H1 (cell line): ENCODE measurements around the gene RNF214. TPM values are rescaled to one million over a fixed set of nuclear protein-coding genes. Genes with fewer than 3 reads are reported as not detected.

ENCODE experiments used
- CTCF ChIA-PET: fragments of 300-600 bp; sonication (Branson Sonifier 250); formaldehyde crosslinking; loops from one replicate; lab custom pipeline; 2021; ENCODE audit not compliant: partially characterized antibody; lab: Charles Lee
- POLR2A ChIA-PET: fragments of 300-600 bp; sonication (Branson Sonifier 250); formaldehyde crosslinking; loops from one replicate; lab custom pipeline; 2021; ENCODE audit warnings: inconsistent platforms; ENCODE audit not compliant: partially characterized antibody; lab: Charles Lee
- DNase-seq, 2 experiments: peaks; one replicate each; pipeline versions ENCODE4 v3.0.0 to v3.0.0-alpha.2; 2010 to 2022; ENCODE audit warnings: low spot score in 2 of 2, low read depth in 1 of 2, mixed read lengths in 1 of 2
- FAIRE-seq: peaks from 2 replicates; lab custom pipeline; 2011; peaks lifted over from hg19 to GRCh38; lab: Jason Lieb, UNC
- H2AFZ ChIP-seq: 2 replicates; pipeline ENCODE4 v1.8.1; 2012; ENCODE audit warnings: low read length, inconsistent platforms
- H2AK5ac ChIP-seq: 2 replicates; pipeline ENCODE4 v1.6.1; 2013; ENCODE audit warnings: low read depth, low read length
- H2BK120ac ChIP-seq: replicated peaks from 2 replicates; pipeline ENCODE3; 2013; ENCODE audit warnings: low read depth, low read length, inconsistent platforms
- H2BK12ac ChIP-seq: 2 replicates; pipeline ENCODE4 v1.6.1; 2013; ENCODE audit warnings: low read depth, low read length
- H2BK15ac ChIP-seq: 2 replicates; pipeline ENCODE4 v1.6.1; 2013; ENCODE audit warnings: low read length
- H2BK20ac ChIP-seq: 2 replicates; pipeline ENCODE4 v1.6.1; 2013; ENCODE audit warnings: low read length
- H2BK5ac ChIP-seq: 2 replicates; pipeline ENCODE4 v1.6.1; 2013; ENCODE audit warnings: low read depth, low read length
- H3K14ac ChIP-seq: 2 replicates; pipeline ENCODE4 v1.6.1; 2013; ENCODE audit warnings: inconsistent platforms; ENCODE audit not compliant: insufficient read length
- H3K18ac ChIP-seq: 2 replicates; pipeline ENCODE4 v1.6.1; 2013; ENCODE audit warnings: low read length; ENCODE audit errors: extremely low read depth
- H3K23ac ChIP-seq: 2 replicates; pipeline ENCODE4 v1.6.1; 2013; ENCODE audit warnings: inconsistent platforms; ENCODE audit not compliant: insufficient read length
- H3K23me2 ChIP-seq: 2 replicates; pipeline ENCODE4 v1.6.1; 2013; ENCODE audit warnings: low read depth, low read length
- H3K27ac ChIP-seq: 2 replicates; pipeline ENCODE4 v1.6.1; 2011; ENCODE audit warnings: low read depth, low read length, inconsistent platforms
- H3K27me3 ChIP-seq, 4 experiments: replicated peaks in 1 of 4; 1 replicate in 1 of 4; 2 replicates in 3 of 4; pipeline versions ENCODE4 v1.6.1 to v1.8.1; 2011 to 2013; ENCODE audit warnings: low read length in 3 of 4, mild to moderate bottlenecking in 3 of 4, inconsistent platforms in 2 of 4, mixed read lengths in 2 of 4, moderate library complexity in 1 of 4; ENCODE audit not compliant: control insufficient read depth in 3 of 4, insufficient read depth in 3 of 4; ENCODE audit errors: extremely low read depth in 1 of 4
- H3K36me3 ChIP-seq, 4 experiments: 2 replicates each; pipeline versions ENCODE4 v1.6.1 to v1.8.1; 2011 to 2013; ENCODE audit warnings: mild to moderate bottlenecking in 4 of 4, low read length in 3 of 4, moderate library complexity in 2 of 4, control low read depth in 1 of 4, inconsistent platforms in 1 of 4; ENCODE audit not compliant: insufficient read depth in 4 of 4, control insufficient read depth in 2 of 4
- H3K4ac ChIP-seq: replicated peaks from 2 replicates; pipeline ENCODE3; 2013; ENCODE audit warnings: low read length, low read depth, mixed read lengths, inconsistent platforms; ENCODE audit not compliant: insufficient read length
- H3K4me1 ChIP-seq, 4 experiments: replicated peaks in 1 of 4; 1 replicate in 1 of 4; 2 replicates in 3 of 4; pipeline versions ENCODE4 v1.6.1 to v1.8.1; 2011 to 2013; ENCODE audit warnings: low read length in 3 of 4, inconsistent platforms in 2 of 4, mixed read lengths in 1 of 4; ENCODE audit not compliant: insufficient read depth in 4 of 4, control insufficient read depth in 3 of 4
- H3K4me2 ChIP-seq, 2 experiments: 2 replicates each; pipeline versions ENCODE4 v1.6.1 to v1.8.1; 2011 to 2013; ENCODE audit warnings: low read depth in 2 of 2, low read length in 2 of 2, control low read depth in 1 of 2, inconsistent platforms in 1 of 2, mild to moderate bottlenecking in 1 of 2; ENCODE audit not compliant: insufficient read depth in 1 of 2
- H3K4me3 ChIP-seq, 4 experiments: fragments of 200-600, 300-600 bp in 1 of 4; sonication (generic), shearing (Covaris generic), sonication (Bioruptor Twin) in 1 of 4; 2 replicates each; pipeline versions ENCODE4 v1.5.1 to v1.8.1; 2011 to 2016; ENCODE audit warnings: low read length in 4 of 4, low read depth in 3 of 4, control low read depth in 2 of 4, inconsistent platforms in 2 of 4, mild to moderate bottlenecking in 2 of 4, mixed read lengths in 1 of 4, moderate library complexity in 1 of 4; ENCODE audit not compliant: insufficient read depth in 2 of 4; ENCODE audit errors: extremely low read depth in 1 of 4
- H3K56ac ChIP-seq: replicated peaks from 2 replicates; pipeline ENCODE3; 2013; ENCODE audit warnings: low read depth, mild to moderate bottlenecking, mixed read lengths, low read length, inconsistent platforms; ENCODE audit not compliant: insufficient read length
- H3K79me1 ChIP-seq: 2 replicates; pipeline ENCODE4 v1.6.1; 2013; ENCODE audit warnings: low read depth, low read length, control low read depth
- H3K79me2 ChIP-seq, 2 experiments: 2 replicates each; pipeline versions ENCODE4 v1.6.1 to v1.8.1; 2012 to 2013; ENCODE audit warnings: low read length in 2 of 2, mild to moderate bottlenecking in 2 of 2, inconsistent platforms in 1 of 2; ENCODE audit not compliant: insufficient read depth in 2 of 2, control insufficient read depth in 1 of 2
- H3K9ac ChIP-seq, 4 experiments: replicated peaks in 1 of 4; 1 replicate in 1 of 4; 2 replicates in 3 of 4; pipeline versions ENCODE4 v1.6.1 to v1.8.1; 2011 to 2013; ENCODE audit warnings: low read depth in 3 of 4, low read length in 3 of 4, control low read depth in 2 of 4, mild to moderate bottlenecking in 2 of 4, moderate library complexity in 2 of 4, inconsistent platforms in 1 of 4; ENCODE audit errors: extremely low read depth in 1 of 4
- H3K9me3 ChIP-seq, 2 experiments: 2 replicates each; pipeline versions ENCODE4 v1.6.1 to v1.8.1; 2012 to 2013; ENCODE audit warnings: mild to moderate bottlenecking in 2 of 2, moderate library complexity in 2 of 2, control low read depth in 1 of 2, inconsistent platforms in 1 of 2, low read depth in 1 of 2, low read length in 1 of 2, mixed read lengths in 1 of 2; ENCODE audit not compliant: insufficient read depth in 2 of 2
- H4K20me1 ChIP-seq, 2 experiments: replicated peaks in 1 of 2; 2 replicates each; pipeline versions ENCODE3 to v1.8.1; 2011 to 2013; ENCODE audit warnings: inconsistent platforms in 2 of 2, low read length in 2 of 2, mild to moderate bottlenecking in 1 of 2; ENCODE audit not compliant: insufficient read depth in 2 of 2, control insufficient read depth in 1 of 2
- H4K5ac ChIP-seq: 2 replicates; pipeline ENCODE4 v1.6.1; 2013; ENCODE audit warnings: low read length, low read depth, mixed read lengths, inconsistent platforms; ENCODE audit not compliant: insufficient read length
- H4K8ac ChIP-seq: 2 replicates; pipeline ENCODE4 v1.8.0; 2013; ENCODE audit warnings: mild to moderate bottlenecking, moderate library complexity, low read length, inconsistent platforms; ENCODE audit not compliant: insufficient read depth; ENCODE audit errors: extremely low read depth
- H4K91ac ChIP-seq: replicated peaks from 2 replicates; pipeline ENCODE3; 2013; ENCODE audit warnings: low read length, mixed read lengths, inconsistent platforms; ENCODE audit not compliant: insufficient read length
- BACH1 ChIP-seq: IDR thresholded peaks from 2 replicates; pipeline ENCODE4 v1.6.1; 2012; ENCODE audit warnings: low read length, improper control_type of control experiment
- CEBPB ChIP-seq: IDR thresholded peaks from 2 replicates; pipeline ENCODE4 v1.6.1; 2012; ENCODE audit warnings: low read depth, low read length
- CHD1 ChIP-seq: IDR thresholded peaks from 2 replicates; pipeline ENCODE4 v1.6.1; 2012; ENCODE audit warnings: low read depth, low read length, improper control_type of control experiment
- CHD2 ChIP-seq: IDR thresholded peaks from 2 replicates; pipeline ENCODE4 v1.6.1; 2012; ENCODE audit warnings: low read length, improper control_type of control experiment
- EP300 ChIP-seq, 2 experiments: IDR thresholded peaks; 1 replicate in 1 of 2; 2 replicates in 1 of 2; pipeline ENCODE4 v1.6.1; 2011 to 2012; ENCODE audit warnings: low read depth in 2 of 2, low read length in 2 of 2, mild to moderate bottlenecking in 2 of 2, borderline replicate concordance in 1 of 2, inconsistent platforms in 1 of 2, moderate library complexity in 1 of 2
- GABPA ChIP-seq: IDR thresholded peaks from 2 replicates; pipeline ENCODE4 v1.6.1; 2011; ENCODE audit warnings: mild to moderate bottlenecking, low read length, moderate library complexity, borderline replicate concordance; ENCODE audit not compliant: insufficient read depth
- JUND ChIP-seq: IDR thresholded peaks from 2 replicates; pipeline ENCODE4 v1.6.1; 2011; ENCODE audit warnings: mild to moderate bottlenecking, improper control_type of control experiment, low read length
- POLR2A ChIP-seq, 2 experiments: IDR thresholded peaks; 1 replicate in 1 of 2; 2 replicates in 1 of 2; pipeline ENCODE4 v1.6.1; 2011; ENCODE audit warnings: low read depth in 2 of 2, low read length in 2 of 2, mild to moderate bottlenecking in 2 of 2; ENCODE audit errors: control extremely low read depth in 1 of 2
- SIX5 ChIP-seq: IDR thresholded peaks from 2 replicates; pipeline ENCODE4 v1.6.1; 2011; ENCODE audit warnings: mild to moderate bottlenecking, low read depth, low read length
- SRF ChIP-seq: IDR thresholded peaks from 2 replicates; pipeline ENCODE4 v1.6.1; 2011; ENCODE audit warnings: mild to moderate bottlenecking, low read depth, low read length, moderate library complexity
- SUZ12 ChIP-seq: fragments of 200-600 bp; sonication (generic); IDR thresholded peaks from 2 replicates; pipeline ENCODE4 v1.6.1; 2012; ENCODE audit warnings: mild to moderate bottlenecking, inconsistent platforms, low read length, moderate library complexity, mixed read lengths
- TAF7 ChIP-seq: optimal IDR thresholded peaks from 2 replicates; pipeline ENCODE3; 2011; ENCODE audit warnings: low read depth, mild to moderate bottlenecking, inconsistent platforms, low read length, moderate library complexity, borderline replicate concordance
- TEAD4 ChIP-seq: IDR thresholded peaks from 2 replicates; pipeline ENCODE4 v1.6.1; 2012; ENCODE audit warnings: low read depth, low read length, inconsistent platforms, mixed read lengths
- ZNF274 ChIP-seq: IDR thresholded peaks from 2 replicates; pipeline ENCODE4 v1.7.0; 2012; ENCODE audit warnings: low read length, borderline replicate concordance; ENCODE audit errors: extremely low read depth
- WGBS, 2 experiments: shearing (Covaris generic) in 1 of 2; methylation state at CpG; one replicate each; pipeline versions ENCODE4 v1.1.6 to v1.1.7; 2013 to 2015; ENCODE audit warnings: low lambda C conversion rate in 2 of 2, mixed read lengths in 2 of 2, inconsistent platforms in 1 of 2, low coverage in 1 of 2, missing lambda C conversion rate in 1 of 2; ENCODE audit not compliant: insufficient replicate concordance in 2 of 2, insufficient coverage in 1 of 2, insufficient read length in 1 of 2; ENCODE audit errors: extremely low coverage in 1 of 2, missing lambda C conversion rate in 1 of 2; 5-methylcytosine and 5-hydroxymethylcytosine counted together
- polyA plus RNA-seq, 7 experiments: library from polyadenylated mRNA; depleted of rRNA in 3 of 7; stranded (reverse) in 5 of 7; unstranded in 2 of 7; fragments of >200 nt in 5 of 7; fragments of 200-250 nt in 2 of 7; gene quantifications; 1 replicate in 5 of 7; 2 replicates in 1 of 7; 4 replicates in 1 of 7; pipeline versions ENCODE4 v1.2.1 to v1.2.3, GENCODE V29; 2011 to 2013; ENCODE audit warnings: missing spikeins in 2 of 7, mixed read lengths in 2 of 7
- total RNA-seq: library from RNA; stranded (reverse); fragmentation: NEBNext Ultra II Directional; extraction: Animal tissue kit (Norgen Biotek cat#: 25700); gene quantifications from 2 replicates; pipeline ENCODE4 v1.2.1, GENCODE V29; 2021

Gene RNF214
- total and polyA plus RNA-seq, 2 of the 8 experiments (the other 6 are each of a cell fraction or from before 2014, with no cell fraction given) = 34.9 to 35.6 TPM

DNA sequence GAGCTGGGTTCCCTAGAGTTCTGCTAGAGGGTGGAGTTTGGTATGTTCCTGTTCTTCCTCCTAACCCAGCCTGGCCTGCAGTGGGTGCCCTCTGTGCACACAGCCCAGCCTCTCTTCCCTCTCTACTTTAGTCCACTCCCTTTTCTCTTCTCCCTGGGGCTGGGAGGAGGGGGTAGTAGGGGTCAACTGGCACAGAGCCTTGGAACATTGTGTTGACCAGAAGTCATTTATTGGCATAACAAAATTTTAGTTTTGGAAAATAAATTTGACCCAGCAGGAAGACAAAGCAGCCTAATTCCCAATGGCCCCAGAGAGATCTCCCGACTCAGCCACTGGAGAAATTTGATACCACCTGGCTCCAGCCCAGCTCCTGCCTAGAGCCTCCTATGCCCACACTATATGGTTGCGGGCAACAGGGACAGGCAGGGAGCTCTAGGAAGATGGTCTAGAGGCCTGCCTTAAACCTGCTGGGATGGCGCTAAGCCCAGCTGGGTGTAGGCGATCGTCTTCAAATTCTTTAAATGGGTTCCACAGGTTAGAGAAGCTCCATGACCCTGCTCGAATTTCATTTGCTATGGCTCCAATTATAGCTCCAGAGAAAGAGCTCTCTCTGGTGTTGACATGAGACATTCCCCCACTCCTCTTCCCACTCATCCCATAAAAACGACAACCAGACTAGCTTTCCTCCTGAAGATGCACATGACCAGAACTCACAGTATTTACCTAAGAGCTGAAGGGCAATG is 10.5 kb upstream of the RNF214 start:
- H4K20me1 ChIP-seq = peaks cover under 1 to 2% of the 10 kb centered on the region in 2 experiments
- H3K9ac ChIP-seq = no peak overlapping the region
- peaks cover 9 to 36% (median 25%) of the 10 kb centered on the region in 4 experiments; a peak in 7 of 8 replicates for H3K36me3 ChIP-seq
- H4K91ac ChIP-seq = no peak overlapping the region
- no peak overlapping the region for H4K8ac ChIP-seq
- FAIRE-seq (no peak), DNase-seq (no peak)
- no peak overlapping the region for H3K27ac ChIP-seq
- WGBS, 2 experiments = 85% methylated on average over 7 of the region's 7 CpGs; no CpG with 5 or more reads in 1 of the 2 experiments
- H3K4me1 ChIP-seq = no peaks in the 10 kb centered on the region
- CTCF ChIA-PET = interaction anchor here (0.6 to 25.0 kb wide), 12 partner anchors 8 to 495 kb away, joined by 3 to 449 read pairs (median 3); partner anchors contain the start of genes SIDT2 and TAGLN
- no peaks in the 10 kb centered on the region for H3K79me1 ChIP-seq
- H2BK15ac ChIP-seq = no peak overlapping the region
- H2BK20ac ChIP-seq = no peak overlapping the region
- H3K4me3 ChIP-seq = no peak overlapping the region
- H3K79me2 ChIP-seq = no peaks in the 10 kb centered on the region; a peak in 1 of 4 replicates
- H2BK5ac ChIP-seq = 0 out of 2 replicates have a peak overlapping the region, but pooled peaks have one; percentile 21
- no peak overlapping the region for H2AK5ac ChIP-seq
- H3K56ac ChIP-seq = no peak overlapping the region
- POLR2A ChIA-PET = interaction anchor here (0.9 to 2.6 kb wide), 10 partner anchors 8 to 348 kb away, joined by 3 to 17 read pairs (median 6); partner anchors contain the start of genes PCSK7, SIDT2 and TAGLN
- no peak overlapping the region for H2BK120ac ChIP-seq
- no peaks in the 10 kb centered on the region for H3K27me3 ChIP-seq
- H3K23me2 ChIP-seq = no peaks in the 10 kb centered on the region
- no peak overlapping the region for H3K4ac ChIP-seq
- no peaks in the 10 kb centered on the region for H3K9me3 ChIP-seq
- H3K4me2 ChIP-seq = no peak overlapping the region
- H3K23ac ChIP-seq = no peak overlapping the region
- no peak overlapping the region for H3K14ac ChIP-seq
- H4K5ac ChIP-seq = no peak overlapping the region
- H2BK12ac ChIP-seq = no peak overlapping the region
- H2AFZ ChIP-seq = no peak overlapping the region
- no peak overlapping the region for H3K18ac ChIP-seq
- TF ChIP-seq SRF (no peak), CHD2 (no peak), GABPA (no peak), TAF7 (no peak), TEAD4 (no peak), JUND (no peak), ZNF274 (no peak), EP300 (IDR thresholded peaks at IDR 0.05; ENCODE audit: borderline replicate concordance in 1 of 2, low read depth in 2 of 2, low read length in 2 of 2) (no peak), CEBPB (no peak), BACH1 (no peak), POLR2A (IDR thresholded peaks at IDR 0.05; ENCODE audit: control extremely low read depth in 1 of 2, low read depth in 2 of 2, low read length in 2 of 2) (no peak), CHD1 (no peak), SUZ12 (no peak), SIX5 (no peak)
